ENCODE results near the gene CCDC68.
"Not testable (repeated sequence)": the region's sequence is repeated elsewhere in the genome, so short reads cannot be mapped to it uniquely, and the experiment has no call there.

Gene CCDC68, protein sequence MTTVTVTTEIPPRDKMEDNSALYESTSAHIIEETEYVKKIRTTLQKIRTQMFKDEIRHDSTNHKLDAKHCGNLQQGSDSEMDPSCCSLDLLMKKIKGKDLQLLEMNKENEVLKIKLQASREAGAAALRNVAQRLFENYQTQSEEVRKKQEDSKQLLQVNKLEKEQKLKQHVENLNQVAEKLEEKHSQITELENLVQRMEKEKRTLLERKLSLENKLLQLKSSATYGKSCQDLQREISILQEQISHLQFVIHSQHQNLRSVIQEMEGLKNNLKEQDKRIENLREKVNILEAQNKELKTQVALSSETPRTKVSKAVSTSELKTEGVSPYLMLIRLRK

DNA sequence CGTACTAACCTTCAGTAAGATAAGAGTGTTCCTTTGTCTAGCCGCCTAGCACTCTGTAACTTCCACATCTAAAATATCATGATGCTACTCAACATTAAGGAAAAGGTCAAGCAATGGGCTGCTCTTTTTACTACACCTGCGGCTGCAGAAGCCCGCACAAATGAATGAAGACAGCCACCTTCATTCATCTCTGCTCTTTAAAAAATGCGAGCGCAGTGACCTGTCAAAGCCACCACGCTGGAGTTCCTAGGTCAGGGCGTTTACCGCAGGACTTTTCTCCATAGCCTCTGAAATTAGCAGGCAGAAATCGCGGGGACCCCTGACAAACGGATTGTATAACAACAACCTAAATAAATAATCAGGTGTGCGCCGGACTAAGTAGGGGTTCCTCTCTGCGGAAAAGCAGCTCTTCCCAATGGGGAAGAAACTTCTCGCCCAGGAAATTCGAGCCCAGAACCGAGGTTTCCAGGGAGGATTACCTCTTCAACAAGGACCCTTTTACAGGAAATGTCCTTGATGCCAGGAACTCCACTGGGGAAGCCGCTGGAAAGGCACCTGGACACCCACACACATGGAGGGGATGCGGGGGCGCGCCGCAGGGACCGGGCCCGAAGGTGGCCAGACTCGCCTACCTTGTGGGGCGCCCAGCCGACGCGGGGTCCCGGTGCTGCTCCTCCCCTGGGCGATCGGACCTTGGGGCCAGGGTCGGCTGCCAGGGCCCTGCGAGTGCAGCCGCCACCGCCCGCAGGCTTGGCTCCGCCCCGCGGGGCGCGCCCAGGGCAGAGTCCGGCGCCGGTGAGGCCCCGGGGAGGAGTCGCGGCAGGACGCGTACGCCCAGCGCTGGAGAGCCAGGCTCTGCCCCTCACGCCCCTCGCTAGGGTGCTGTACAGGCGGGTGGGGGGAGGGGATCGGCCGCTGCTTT, at the start of gene CCDC68:
Gene CCDC68 (minus strand): TSS at position 758 of the 922 bp plus-strand sequence. CDS start 16,670 bp downstream, outside the sequence.
- no peak for FAIRE-seq

DNA sequence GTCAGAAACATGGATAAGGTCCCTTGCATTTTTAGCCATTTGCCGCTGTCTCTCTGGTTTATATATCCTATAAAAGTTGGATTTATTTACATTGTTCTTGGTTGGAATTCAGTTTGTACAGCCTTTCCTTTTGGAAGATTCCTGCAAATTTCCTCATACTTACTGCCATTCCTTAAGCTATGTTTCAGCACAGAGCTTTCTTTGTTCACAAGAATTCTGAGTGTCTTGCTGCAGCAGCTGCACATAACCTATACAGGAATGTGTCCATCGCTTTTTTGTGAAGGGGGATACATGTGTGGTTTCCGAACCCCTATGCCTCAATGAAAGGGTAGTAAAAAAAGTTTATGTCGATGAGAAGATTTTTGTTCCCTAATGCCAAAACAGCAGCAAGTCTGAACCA, 48.3 kb upstream of the CCDC68 start:
- no peak for FAIRE-seq

DNA sequence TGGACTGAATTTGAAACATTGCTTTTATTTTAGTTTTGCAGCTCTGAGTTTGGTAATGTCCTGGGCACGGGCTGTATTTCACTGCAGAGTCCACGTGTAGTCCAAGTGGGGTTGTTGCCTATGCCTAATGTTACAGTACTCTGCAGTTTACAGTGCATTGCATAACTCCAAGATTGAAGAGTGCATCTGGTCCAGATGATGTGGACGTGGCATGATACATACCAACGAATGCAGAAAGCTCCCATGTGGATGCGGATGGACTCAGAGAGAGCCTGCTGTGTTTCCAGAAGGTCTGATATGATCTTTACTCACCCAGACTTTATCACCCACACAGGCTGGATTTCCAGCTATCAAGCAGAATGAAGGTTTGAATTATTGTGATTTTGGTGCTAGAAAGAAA, 44.4 kb upstream of the CCDC68 start:
- FAIRE-seq = no peak

DNA sequence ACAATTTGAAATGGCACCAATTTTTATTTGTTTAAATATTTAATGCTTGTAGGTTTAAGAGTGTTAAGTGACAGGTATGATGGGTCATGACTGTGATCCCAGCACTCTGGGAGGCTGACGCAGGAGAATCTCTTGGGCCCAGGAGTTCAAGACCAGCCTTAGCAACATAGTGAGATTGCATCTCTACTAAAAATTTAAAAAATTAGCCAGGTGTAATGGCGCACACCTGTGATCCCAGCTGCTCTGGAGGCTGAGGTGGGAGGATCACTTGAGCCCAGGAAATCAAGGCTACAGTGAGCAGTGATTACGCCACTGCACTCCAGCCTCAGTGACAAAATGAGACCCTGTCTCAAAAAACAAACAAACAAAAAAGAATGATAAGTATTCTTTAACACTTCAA, 43.0 kb upstream of the CCDC68 start:
- no peak for FAIRE-seq

DNA sequence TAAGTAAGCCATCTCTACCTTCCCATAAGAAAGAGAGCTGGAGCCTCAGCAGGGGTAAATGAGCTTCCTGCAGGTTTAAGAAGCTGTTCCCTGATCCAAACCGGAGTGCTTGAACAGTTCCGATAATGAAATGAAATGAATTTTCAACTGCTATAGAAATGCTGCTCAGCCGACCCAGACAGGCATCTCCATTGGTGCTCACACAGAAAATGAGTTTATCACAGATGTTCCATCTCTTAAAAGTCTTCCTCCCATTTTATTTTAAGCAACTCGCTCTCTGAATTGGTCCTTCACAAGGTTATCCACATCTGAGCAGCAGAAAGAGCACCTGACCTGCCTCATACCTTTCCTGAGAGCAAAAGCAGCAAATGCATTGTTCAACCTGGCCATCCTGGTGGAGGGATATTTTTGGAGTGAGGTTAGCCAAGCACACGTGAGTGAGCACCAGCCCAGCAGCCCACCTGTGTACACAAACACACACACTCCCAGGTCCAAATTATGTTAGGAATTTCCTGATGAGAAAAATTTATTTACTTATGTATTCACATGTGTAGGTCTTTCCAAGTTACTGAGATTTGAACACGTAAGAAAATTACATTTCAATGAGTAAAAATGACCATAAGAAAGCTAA, 42.2 kb upstream of the CCDC68 start:
- no peak for FAIRE-seq

DNA sequence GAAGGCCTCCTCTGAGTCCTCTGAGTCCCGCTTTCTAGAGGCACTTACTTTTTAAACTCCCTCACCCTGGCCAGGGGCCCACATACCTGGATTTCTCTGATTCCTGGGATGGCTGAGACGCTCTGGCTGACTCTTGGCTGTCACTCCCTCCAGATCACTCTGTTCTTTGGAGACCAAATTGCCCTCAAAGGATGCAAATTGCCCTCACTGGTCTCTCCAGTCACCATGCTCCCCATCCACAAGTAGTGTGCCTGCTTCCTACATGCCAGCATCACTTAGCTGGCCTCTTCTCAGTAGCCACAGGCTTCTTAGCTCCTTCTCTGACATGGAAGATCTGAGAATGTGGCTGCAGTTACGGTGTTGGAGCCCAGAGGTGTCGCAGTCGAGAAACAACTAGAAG, 41.3 kb upstream of the CCDC68 start:
- no peak for FAIRE-seq

- no peak for FAIRE-seq
Measured at GRCh38 chr18:54999016-54999415, 39.8 kb upstream of the CCDC68 start.

GRCh38 chr18:54995421-54996143, 36.3 kb upstream of the CCDC68 start:
- no peak for FAIRE-seq

DNA sequence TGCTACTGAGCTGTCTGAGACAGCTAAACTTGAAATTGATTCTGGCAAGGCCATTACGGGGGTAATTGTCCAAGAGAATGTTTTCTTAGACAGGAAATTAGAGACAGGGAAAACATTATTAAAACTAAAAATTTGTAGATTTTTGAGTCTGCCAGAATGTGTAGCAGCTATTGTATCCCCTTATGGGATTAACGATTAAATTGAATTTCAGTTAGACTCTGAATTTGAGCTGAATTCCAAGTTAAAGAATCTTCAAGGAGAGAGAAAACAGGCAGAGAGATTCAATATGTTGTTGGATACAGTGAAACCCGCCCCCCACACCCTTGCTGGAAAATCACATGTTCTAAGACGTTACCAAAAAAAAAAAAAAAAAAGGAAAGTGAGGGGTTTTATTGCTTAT, 32.7 kb upstream of the CCDC68 start:
- FAIRE-seq = no peak

DNA sequence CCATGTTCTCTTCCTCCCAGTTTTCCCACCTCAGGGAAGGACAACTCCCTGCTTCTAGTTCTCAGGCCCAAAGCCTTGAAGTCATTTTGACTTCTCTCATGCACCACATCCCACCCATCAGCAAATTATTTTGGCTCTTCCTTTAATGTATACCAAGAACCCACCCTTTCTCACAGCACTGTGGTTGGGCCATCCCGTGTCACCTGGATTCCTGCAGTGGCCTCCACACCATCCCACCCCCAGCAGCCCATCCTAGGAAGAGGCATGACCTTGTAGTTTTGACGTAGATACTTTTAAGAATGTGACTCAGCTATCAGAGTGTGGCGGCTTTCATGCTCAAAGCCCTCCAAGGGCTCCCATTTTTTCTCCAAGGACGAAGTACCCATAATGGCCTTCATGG, 25.6 kb upstream of the CCDC68 start:
- no peak for FAIRE-seq

DNA sequence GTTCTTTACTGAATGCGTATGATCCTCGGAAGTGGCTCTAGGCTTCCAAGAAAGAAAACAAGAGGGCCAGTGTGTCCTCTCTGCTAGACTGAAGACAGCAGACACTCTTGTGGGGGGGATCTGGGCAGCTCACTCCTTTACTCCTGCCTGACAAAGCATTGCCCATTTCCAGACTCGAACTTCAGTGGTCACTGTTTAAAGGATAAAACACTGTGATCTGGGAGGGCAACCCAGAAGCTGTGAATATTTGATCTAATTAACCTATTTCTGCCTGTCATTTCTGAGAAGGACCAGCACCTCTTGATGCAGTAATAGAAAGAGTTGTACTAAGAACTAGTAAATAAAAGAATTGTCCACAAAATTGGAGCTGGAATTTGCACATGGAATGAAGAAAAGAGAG, 24.5 kb upstream of the CCDC68 start:
- FAIRE-seq = no peak

GRCh38 chr18:54983041-54983686, 23.9 kb upstream of the CCDC68 start:
- peak; percentile 79 for FAIRE-seq

DNA sequence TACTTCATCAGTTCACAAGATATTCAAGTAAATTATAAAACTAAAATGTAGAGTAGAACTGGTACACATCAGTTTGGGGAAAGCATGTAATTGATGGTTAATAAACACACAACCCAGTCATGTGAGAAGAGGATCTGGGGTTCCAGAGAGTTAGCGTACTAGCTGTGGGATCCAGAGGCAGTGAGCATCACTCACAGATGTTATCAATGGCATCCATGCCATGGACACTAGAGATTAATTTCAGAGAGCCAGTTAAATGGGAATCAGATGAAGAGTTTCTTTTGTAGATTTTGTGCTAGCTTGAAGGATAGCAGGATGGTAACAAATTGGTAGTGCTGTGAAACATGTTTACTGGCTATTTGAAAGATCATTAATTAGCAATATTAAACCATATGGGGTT, 21.8 kb upstream of the CCDC68 start:
- FAIRE-seq = no peak

DNA sequence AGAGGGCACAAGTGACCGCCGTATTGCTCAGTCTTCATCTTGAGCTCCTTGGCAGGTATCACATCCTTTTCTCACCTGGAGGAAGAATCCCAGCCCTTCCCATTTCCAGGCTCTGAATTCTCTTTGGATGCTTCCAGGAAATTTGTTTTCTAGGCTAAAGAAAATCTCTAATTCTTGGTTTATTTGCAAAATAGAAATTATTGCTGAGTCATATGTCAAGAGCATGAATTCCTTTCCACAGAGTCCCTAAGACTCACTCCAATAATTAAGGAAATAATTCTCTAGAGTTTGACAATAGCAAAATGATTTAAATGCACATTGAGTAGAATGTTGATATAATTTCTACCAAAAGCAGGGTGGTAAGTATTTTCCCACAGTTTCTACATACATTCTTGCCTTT, 16.3 kb upstream of the CCDC68 start:
- no peak for FAIRE-seq

DNA sequence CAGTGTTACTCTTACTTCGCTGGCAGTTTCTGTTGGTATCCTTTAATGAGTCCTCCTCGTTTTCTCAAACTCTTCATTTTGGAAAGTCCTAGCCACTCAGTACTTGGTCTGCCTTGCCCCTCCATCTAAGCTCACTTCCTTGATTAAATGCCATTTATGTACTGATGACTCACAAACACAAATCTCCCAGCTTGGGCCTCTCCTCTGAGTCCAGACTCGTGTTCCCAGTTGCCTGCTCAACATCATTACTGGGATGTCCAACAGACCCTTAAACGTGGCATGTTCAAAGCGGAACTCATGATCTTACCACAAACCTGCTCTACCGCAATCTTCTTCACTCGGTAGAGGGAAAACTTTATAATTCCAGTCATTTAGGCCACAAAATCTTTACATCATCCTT, 13.8 kb upstream of the CCDC68 start:
- no peak for FAIRE-seq

DNA sequence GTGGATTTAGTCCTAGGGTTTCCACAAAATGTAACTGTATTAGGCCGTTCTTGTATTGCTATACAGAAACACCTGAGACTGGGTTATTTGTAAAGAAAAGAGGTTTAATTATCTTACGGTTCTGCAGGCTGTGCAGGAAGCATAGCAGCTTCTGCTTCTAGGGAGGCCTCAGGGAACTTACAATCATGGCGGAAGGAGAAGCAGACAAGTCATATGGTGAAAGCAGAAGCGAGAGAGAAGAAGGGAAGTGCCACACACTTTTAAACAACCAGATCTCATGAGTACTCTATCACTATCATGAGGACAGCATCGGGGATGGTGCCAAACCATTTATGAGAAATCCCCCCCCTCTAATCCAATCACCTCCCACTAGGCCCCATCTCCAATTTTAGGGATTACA, 9.5 kb upstream of the CCDC68 start:
- FAIRE-seq = no peak

- FAIRE-seq = not testable (repeated sequence)
Measured at GRCh38 chr18:54968237-54968636, 9.0 kb upstream of the CCDC68 start.

- FAIRE-seq = no peak
Measured at GRCh38 chr18:54967786-54968185, 8.5 kb upstream of the CCDC68 start.

DNA sequence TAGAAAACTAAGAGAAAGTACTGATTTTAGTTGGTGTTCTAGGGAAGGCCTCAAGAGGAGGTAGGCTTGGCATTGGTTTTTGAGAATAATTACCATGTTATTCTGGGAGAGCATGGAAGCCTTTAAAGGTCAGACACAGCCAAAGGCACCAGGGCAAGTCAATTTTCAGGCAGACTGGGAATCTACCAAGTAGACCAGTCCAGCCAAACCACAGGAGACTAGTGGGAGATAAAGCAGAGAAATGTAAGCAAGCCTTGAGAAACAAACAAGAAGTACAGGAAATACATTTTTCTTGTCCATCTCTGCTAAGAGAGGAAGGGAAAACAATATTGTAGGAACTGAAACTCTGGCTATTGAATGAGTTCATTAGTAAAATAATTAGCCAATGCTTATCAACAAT, 5.5 kb upstream of the CCDC68 start:
- FAIRE-seq = no peak

DNA sequence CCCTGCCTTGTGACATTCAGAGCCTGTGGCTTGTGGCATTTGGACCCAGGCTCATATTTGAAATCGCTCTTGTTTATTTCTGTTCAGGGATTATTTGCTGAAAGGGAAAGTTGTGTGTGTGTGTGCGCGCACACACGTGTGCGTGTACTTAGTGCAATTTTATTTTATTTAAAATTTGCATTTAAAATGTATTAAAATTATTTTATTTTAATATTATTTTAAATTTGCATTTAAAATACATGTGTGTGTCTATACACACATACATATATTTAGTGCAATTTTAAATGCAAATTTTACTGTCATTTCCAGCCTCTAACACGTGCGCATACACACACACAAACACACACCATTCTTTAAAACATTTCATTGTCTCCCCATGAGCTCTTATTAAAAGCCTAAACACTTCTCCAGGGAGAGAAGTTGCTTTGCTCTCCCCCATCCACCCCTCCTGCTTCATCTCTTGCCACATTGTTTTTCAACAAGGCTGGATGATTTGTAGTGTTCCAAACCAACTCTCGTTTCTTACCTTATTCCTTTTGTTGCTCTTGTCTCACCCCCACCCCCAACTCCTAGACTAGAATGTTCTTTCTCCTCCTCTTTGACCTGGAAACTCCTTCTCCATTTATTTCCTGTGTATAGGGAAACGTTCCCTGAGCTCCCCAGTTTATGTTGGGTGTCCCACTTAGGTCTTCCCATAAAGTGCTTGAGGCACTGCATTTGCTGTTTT, 3.8 kb upstream of the CCDC68 start:
- FAIRE-seq = no peak

DNA sequence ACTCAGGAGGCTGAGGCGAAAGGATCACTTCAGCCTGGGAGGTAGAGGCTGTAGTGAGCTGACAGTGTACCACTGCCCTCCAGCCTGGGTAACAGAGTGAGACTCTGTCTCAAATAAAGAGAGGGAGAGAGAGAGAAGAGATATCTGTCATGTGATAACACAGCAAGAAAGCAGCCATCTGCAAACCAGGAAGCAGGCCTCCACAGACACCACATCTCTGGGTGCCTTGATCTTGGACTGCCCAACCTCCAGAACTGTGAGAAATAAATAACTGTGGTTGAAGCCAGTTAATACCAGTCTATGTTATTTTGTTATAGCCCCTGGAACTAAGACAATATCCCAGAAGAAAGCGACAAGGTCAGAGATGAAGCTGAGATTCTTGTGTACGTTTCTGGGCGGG, 2.6 kb upstream of the CCDC68 start:
- no peak for FAIRE-seq

GRCh38 chr18:54961016-54961423, 1.8 kb upstream of the CCDC68 start:
- no peak for FAIRE-seq

Data from colon (tissue), 2 donors.